ENCODE results near the gene BCL6.

DNA sequence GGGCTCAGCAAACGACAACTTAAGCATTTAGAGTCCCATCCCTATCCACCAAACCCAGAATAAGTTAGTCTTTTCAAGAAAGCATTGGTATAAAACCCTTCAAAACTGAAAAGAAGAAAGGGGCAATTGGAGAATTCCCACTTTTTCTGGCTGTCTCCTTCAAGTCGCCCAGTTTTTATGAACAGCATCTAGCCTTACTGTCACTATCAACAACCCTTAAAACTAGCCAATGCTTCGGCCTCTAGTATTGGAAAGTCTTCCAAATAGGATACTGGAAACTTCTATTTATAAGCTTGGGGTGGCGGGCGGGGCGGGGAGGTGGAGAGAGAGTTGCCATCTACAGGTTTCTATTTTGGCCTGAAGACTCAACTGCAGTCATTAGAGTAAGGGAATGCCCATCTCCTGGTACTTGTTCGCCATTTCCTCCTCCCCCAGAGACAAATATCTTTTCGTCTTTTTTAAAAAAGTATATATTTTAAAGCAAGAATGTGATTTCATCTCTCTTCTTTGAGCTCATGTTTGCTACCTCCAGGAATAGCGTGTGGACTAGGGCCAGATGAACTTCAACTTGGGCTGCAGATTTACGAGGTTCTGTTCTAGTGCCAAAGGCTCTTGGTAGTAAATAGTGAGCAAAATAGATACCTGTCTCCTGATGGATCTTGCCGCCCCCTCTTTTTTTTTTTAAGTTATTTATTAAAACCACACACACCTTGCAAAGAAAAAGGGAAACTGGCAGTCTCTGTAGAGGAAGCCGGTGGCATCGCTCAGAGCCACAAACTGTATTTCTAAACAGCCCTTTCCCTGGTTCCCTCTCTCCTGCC, 2.7 kb downstream of the BCL6 start:
- TF ChIP-seq, protein P1, sequence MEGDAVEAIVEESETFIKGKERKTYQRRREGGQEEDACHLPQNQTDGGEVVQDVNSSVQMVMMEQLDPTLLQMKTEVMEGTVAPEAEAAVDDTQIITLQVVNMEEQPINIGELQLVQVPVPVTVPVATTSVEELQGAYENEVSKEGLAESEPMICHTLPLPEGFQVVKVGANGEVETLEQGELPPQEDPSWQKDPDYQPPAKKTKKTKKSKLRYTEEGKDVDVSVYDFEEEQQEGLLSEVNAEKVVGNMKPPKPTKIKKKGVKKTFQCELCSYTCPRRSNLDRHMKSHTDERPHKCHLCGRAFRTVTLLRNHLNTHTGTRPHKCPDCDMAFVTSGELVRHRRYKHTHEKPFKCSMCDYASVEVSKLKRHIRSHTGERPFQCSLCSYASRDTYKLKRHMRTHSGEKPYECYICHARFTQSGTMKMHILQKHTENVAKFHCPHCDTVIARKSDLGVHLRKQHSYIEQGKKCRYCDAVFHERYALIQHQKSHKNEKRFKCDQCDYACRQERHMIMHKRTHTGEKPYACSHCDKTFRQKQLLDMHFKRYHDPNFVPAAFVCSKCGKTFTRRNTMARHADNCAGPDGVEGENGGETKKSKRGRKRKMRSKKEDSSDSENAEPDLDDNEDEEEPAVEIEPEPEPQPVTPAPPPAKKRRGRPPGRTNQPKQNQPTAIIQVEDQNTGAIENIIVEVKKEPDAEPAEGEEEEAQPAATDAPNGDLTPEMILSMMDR (IDR thresholded peaks at IDR 0.05) = no peak
- peak in 1 of 2 donors; percentile 33 for TF ChIP-seq POLR2A (IDR thresholded peaks at IDR 0.05)

Measured in uterus (tissue), 2 donors.